Measurements from ENCODE around the gene RPL10. TPM values are rescaled to one million over a fixed set of nuclear protein-coding genes. Genes with fewer than 3 reads are reported as not detected.

RPL10 gene
- total RNA-seq, 2 donors from 2014 or later = 1,357 to 2,520 TPM

GRCh38 chrX:154403192-154403591, 5.0 kb downstream of the RPL10 start:
- ATAC-seq (peak in 1 of 2 donors; percentile 9), DNase-seq (ENCODE audit: low spot score in 2 of 2) (no peak)
- Mint-ChIP-seq H3K27ac (peak overlapping the region in 1 of 2 donors; percentile 40), H3K9me3 (no peaks in the 10 kb centered on the region), H3K36me3 (peaks cover 21 to 26% of the 10 kb centered on the region in 2 donors)

GRCh38 chrX:154403858-154404257, 5.7 kb downstream of the RPL10 start:
- ATAC-seq (no peak), DNase-seq (ENCODE audit: low spot score in 2 of 2) (no peak)
- Mint-ChIP-seq H3K27ac (no peak overlapping the region), H3K9me3 (no peaks in the 10 kb centered on the region), H3K36me3 (peaks cover 14 to 19% of the 10 kb centered on the region in 2 donors)

GRCh38 chrX:154404625-154405192, 6.5 kb downstream of the RPL10 start:
- peaks cover 5 to 11% of the 10 kb centered on the region in 2 donors for H3K36me3 Mint-ChIP-seq
- peak in 1 of 2 donors; percentile 15 for ATAC-seq
- no peaks in the 10 kb centered on the region for H3K9me3 Mint-ChIP-seq
- peak overlapping the region; percentile 35 to 87 for H3K27ac Mint-ChIP-seq
- no peak for DNase-seq (ENCODE audit: low spot score in 2 of 2)

- Mint-ChIP-seq H3K9me3 (no peaks in the 10 kb centered on the region), H3K27ac (peak overlapping the region; percentile 65 to 81), H3K36me3 (no peaks in the 10 kb centered on the region)
- DNase-seq (ENCODE audit: low spot score in 2 of 2) (no peak), ATAC-seq (no peak)
Observed at GRCh38 chrX:154408659-154409221, 10.6 kb downstream of the RPL10 start.

GRCh38 chrX:154409222-154409871, 11.2 kb downstream of the RPL10 start, which contains the start of gene DNASE1L1:
TSS of gene DNASE1L1 (minus strand) at chrX:154409254. CDS start at chrX:154405568, 3,686 bp downstream.
- peak within 1 kb of the TSS; percentile 65 to 81 for H3K27ac Mint-ChIP-seq
- no peaks in the 10 kb centered on the region for H3K36me3 Mint-ChIP-seq
- DNase-seq (ENCODE audit: low spot score in 2 of 2) = no peak
- H3K9me3 Mint-ChIP-seq = no peaks in the 10 kb centered on the region
- peak; percentile 7 to 42 for ATAC-seq

- H3K9me3 Mint-ChIP-seq = no peaks in the 10 kb centered on the region
- no peaks in the 10 kb centered on the region for H3K36me3 Mint-ChIP-seq
- DNase-seq (ENCODE audit: low spot score in 2 of 2) (peak; percentile 51 to 65), ATAC-seq (peak; percentile 83 to 84)
- peak overlapping the region in 1 of 2 donors; percentile 75 for H3K27ac Mint-ChIP-seq
Observed at GRCh38 chrX:154411981-154412340, 13.8 kb downstream of the RPL10 start.

- no peak for DNase-seq (ENCODE audit: low spot score in 2 of 2)
- H3K36me3 Mint-ChIP-seq = no peaks in the 10 kb centered on the region
- peak; percentile 37 to 64 for ATAC-seq
- peak overlapping the region; percentile 75 to 92 for H3K27ac Mint-ChIP-seq
- no peaks in the 10 kb centered on the region for H3K9me3 Mint-ChIP-seq
Observed at GRCh38 chrX:154412468-154412867, 14.3 kb downstream of the RPL10 start.

- no peaks in the 10 kb centered on the region for H3K36me3 Mint-ChIP-seq
- ATAC-seq (no peak), DNase-seq (ENCODE audit: low spot score in 2 of 2) (no peak)
- peak overlapping the region in 1 of 2 donors; percentile 75 for H3K27ac Mint-ChIP-seq
- H3K9me3 Mint-ChIP-seq = no peaks in the 10 kb centered on the region
Observed at GRCh38 chrX:154413142-154413541, 15.0 kb downstream of the RPL10 start.

- DNase-seq (ENCODE audit: low spot score in 2 of 2) (no peak), ATAC-seq (no peak)
- no peak overlapping the region for H3K27ac Mint-ChIP-seq
- H3K9me3 Mint-ChIP-seq = no peaks in the 10 kb centered on the region
- H3K36me3 Mint-ChIP-seq = no peaks in the 10 kb centered on the region
Observed at GRCh38 chrX:154417157-154417556, 19.0 kb downstream of the RPL10 start.

GRCh38 chrX:154419189-154419588, 21.0 kb downstream of the RPL10 start:
- H3K9me3 Mint-ChIP-seq = no peaks in the 10 kb centered on the region
- ATAC-seq = no peak
- no peaks in the 10 kb centered on the region for H3K36me3 Mint-ChIP-seq
- H3K27ac Mint-ChIP-seq = no peak overlapping the region
- DNase-seq (ENCODE audit: low spot score in 2 of 2) = no peak

GRCh38 chrX:154419688-154420401, 21.7 kb downstream of the RPL10 start:
- DNase-seq (ENCODE audit: low spot score in 2 of 2) (no peak), ATAC-seq (no peak)
- Mint-ChIP-seq H3K36me3 (no peaks in the 10 kb centered on the region), H3K27ac (no peak overlapping the region), H3K9me3 (no peaks in the 10 kb centered on the region)

- ATAC-seq (no peak), DNase-seq (ENCODE audit: low spot score in 2 of 2) (no peak)
- no peak overlapping the region for H3K27ac Mint-ChIP-seq
- no peaks in the 10 kb centered on the region for H3K36me3 Mint-ChIP-seq
- no peaks in the 10 kb centered on the region for H3K9me3 Mint-ChIP-seq
Observed at GRCh38 chrX:154420402-154420756, 22.2 kb downstream of the RPL10 start.

GRCh38 chrX:154426916-154427770, 29.0 kb downstream of the RPL10 start:
- Mint-ChIP-seq H3K27ac (no peak overlapping the region), H3K36me3 (no peaks in the 10 kb centered on the region), H3K9me3 (no peaks in the 10 kb centered on the region)
- DNase-seq (ENCODE audit: low spot score in 2 of 2) (no peak), ATAC-seq (no peak)

- Mint-ChIP-seq H3K27ac (peak within 1 kb of the TSS; percentile 24 to 77), H3K36me3 (no peaks in the 10 kb centered on the region), H3K9me3 (no peaks in the 10 kb centered on the region)
- peak; percentile 85 to 93 for DNase-seq (ENCODE audit: low spot score in 2 of 2)
- peak; percentile 99 for ATAC-seq
Observed at GRCh38 chrX:154428176-154429171, 30.3 kb downstream of the RPL10 start, which contains the start of gene ATP6AP1. TSS of gene ATP6AP1 (plus strand) at chrX:154428677. CDS start at chrX:154428693, 16 bp downstream.

GRCh38 chrX:154429711-154430110, 31.5 kb downstream of the RPL10 start:
- Mint-ChIP-seq H3K27ac (peak overlapping the region; percentile 24 to 63), H3K36me3 (no peaks in the 10 kb centered on the region), H3K9me3 (no peaks in the 10 kb centered on the region)
- ATAC-seq (peak in 1 of 2 donors; percentile 13), DNase-seq (ENCODE audit: low spot score in 2 of 2) (no peak)
